Activated CD4-positive, alpha-beta T cell treated with anti-CD3 and anti-CD28 coated beads, Interleukin-2, amount 50 U/mL, for 4 hours (primary cell): ENCODE results near the gene ATRNL1.
"Not testable (repeated sequence)": the region's sequence is repeated elsewhere in the genome, so short reads cannot be mapped to it uniquely, and the experiment has no call there.

Source experiments
- DNase-seq, 2 experiments: peaks; one replicate each; pipeline ENCODE4 v3.0.0-alpha.2; 2020

The ATRNL1 gene

DNA sequence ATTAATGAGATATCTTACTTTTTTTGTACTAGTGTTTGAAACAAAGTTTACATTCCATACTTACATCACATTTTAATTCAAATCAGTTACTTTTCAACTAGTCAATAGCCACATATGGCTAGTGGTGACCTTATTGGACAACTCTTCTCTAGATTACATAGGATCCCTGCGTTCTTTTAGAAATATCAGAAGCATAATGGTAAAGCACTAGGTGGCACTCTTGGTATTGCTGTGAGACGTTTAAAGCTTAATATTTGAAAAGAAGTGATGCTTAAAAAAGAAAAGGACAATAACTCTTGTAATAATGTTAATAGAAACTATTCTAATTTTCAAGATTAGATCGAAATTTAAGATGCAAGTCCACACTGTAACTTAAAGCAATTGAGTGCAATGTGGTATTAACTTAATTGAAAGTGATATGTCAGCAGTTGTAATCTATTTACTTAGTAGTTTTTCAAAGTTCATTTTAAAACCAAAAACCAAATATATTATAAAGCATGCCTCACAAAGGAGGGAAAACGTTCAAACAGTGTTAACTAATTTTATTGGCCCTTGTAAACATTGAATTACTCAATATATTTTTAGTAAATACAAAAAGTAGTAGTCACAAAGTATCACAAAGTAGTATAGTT is 339.1 kb downstream of the ATRNL1 start:
- DNase-seq: no peak

- no peak for DNase-seq
These were observed 343.8 kb downstream of the ATRNL1 start for GRCh38 chr10:115436999-115437398.

- DNase-seq: no peak
These were observed 348.9 kb downstream of the ATRNL1 start for GRCh38 chr10:115441907-115442545.

DNA sequence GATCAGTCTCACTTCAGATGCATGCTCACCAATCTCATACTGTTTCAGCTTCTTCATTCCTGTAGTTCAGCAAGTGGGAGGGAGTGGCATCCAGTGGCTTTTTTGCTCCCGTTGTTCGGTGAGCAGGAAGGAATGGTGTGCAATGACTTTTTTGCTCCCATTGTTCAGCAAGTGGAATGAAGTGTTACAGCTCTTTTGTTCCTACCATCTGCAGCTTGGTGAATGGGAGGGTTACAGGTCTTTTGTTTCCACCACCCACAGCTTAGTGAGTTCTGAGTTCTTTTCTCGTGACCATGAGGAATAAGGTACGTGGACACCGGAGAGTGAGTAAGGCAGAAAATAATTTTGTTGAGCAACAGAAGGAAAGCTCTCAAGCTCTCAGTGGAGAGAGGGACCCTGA is 363.6 kb downstream of the ATRNL1 start:
- DNase-seq: no peak

DNA sequence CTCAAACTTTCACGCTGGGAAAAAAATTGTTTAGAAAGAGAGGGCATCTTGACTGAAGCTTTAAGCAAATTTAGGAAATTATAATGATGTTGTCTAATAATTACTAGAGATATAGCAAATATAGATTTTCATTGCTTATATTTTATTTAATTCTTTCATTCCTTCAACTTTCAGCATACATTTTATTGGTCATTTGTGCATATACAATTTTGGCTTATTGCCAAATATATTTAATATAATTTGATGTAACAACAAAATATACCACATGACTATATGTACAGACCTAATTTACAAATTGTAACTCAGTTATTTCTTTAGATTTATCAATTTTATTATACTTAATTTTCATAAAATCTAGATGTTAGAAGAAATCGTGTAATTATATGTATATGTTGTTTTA is 390.1 kb downstream of the ATRNL1 start:
- no peak for DNase-seq

DNA sequence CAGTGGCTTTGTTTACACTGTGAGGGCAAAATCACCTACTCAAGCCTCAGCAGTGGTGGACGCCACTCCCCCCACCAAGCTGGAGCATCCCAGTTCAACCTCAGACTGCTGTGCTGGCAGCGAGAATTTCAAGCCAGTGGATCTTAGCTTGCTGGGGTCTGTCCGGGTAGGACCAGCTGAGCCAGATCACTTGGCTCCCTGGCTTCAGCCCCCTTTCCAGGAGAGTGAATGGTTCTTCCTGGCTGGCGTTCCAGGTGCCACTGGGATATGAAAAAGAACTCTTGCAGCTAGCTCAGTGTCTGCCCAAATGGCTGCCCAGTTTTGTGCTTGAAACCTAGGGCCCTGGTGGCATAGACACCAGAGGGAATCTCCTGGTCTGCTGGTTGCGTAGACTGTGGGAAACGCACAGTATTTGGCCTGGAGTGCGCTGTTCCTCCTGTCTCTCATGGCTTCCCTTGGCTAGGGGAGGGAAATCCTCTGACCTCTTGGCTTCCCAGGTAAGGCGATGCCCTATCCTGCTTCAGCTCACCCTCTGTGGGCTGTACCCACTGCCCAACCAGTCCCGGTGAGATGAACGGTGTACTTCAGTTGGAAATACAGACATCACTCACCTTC is 398.5 kb downstream of the ATRNL1 start:
- no peak for DNase-seq

- DNase-seq: no peak
These were observed 410.4 kb downstream of the ATRNL1 start for GRCh38 chr10:115503546-115503945.

DNA sequence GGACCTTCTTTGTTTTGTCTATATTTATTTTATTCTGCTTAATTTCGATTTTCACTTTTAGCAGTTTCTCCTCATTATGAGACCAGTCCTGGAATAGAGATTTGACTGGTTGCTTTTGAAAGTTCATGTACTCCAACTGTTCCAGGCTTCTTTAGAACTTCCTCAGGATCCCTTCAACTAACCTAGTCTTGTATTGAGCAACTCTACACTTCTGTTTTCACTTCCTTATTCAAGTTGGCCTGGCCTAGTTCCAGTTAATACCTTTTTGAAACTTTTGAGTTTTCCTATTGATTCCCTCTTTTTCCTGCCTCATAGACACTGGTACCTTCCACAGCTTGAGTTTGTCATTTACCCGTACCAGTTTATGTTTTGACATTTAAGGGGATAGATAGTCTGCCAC is 421.7 kb downstream of the ATRNL1 start:
- DNase-seq: no peak

DNA sequence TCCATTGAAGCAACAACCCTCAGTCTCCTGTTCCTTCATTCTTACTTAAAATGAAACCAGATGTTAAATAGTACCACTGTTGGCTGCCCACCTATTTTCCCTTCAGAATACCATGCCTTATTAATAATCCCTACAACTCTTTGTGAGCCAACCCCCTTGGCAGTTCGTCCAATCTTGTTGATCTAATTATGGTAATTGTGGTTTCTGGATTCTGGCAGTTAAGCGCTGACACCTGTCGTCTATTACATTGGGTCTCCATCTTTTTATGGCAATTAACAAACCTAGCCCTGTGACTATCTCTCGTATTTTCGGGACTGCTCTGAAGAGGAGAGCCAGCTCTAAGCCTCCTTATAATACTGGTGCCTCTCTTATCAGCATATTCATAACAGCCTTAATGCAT is 432.0 kb downstream of the ATRNL1 start:
- no peak for DNase-seq

GRCh38 chr10:115527682-115528081 is 434.5 kb downstream of the ATRNL1 start:
- not testable (repeated sequence) for DNase-seq

DNA sequence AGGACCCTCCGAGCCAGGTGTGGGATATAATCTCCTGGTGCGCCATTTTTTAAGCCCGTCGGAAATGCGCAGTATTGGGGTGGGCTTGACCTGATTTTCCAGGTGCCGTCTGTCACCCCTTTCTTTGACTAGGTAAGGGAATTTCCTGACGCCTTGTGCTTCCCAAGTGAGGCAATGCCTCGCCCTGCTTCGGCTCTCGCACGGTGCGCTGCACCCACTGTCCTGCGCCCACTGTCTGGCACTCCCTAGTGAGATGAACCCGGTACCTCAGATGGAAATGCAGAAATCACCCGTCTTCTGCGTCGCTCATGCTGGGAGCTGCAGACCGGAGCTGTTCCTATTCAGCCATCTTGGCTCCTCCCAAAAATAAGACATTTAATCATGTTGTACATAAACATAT is 443.2 kb downstream of the ATRNL1 start:
- not testable (repeated sequence) for DNase-seq

DNA sequence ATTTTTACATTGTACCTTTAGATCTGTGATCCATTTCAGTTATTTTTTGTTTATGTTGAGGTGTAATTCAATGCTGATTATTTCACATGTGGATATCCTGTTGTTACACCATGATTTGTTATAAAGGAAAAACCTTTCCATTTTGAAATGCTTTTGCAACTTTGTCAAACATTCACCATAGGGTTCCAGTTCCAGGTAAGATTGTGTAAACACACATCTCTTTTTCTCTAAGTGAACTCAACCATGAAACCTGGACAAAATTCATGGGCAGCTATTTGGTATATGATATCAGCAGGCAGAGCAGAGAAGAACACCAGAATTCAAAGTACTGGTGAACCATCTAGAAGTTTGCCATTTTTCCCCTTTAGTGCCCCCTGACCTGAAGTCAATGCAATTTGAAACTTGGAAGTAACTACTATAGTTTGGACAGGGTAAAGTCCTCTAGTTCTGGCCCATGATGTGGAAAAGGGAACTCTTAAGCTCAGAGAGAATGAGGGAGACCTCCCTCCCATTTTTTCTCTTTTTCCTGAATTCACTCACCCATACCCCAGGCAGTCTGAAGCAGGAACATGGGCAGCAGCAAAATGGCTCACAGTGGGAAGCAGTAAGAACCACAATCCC is 446.1 kb downstream of the ATRNL1 start:
- DNase-seq: no peak

GRCh38 chr10:115555887-115556402 is 462.8 kb downstream of the ATRNL1 start:
- DNase-seq: no peak

- no peak for DNase-seq
These were observed 465.1 kb downstream of the ATRNL1 start for GRCh38 chr10:115558252-115558651.

- no peak for DNase-seq
These were observed 473.7 kb downstream of the ATRNL1 start for GRCh38 chr10:115566867-115567266.

GRCh38 chr10:115572740-115573455 is 479.7 kb downstream of the ATRNL1 start:
- no peak for DNase-seq

- DNase-seq: no peak
These were observed 487.1 kb downstream of the ATRNL1 start for GRCh38 chr10:115580239-115580638.

- DNase-seq: no peak
These were observed 499.9 kb downstream of the ATRNL1 start for GRCh38 chr10:115593060-115593459.

DNA sequence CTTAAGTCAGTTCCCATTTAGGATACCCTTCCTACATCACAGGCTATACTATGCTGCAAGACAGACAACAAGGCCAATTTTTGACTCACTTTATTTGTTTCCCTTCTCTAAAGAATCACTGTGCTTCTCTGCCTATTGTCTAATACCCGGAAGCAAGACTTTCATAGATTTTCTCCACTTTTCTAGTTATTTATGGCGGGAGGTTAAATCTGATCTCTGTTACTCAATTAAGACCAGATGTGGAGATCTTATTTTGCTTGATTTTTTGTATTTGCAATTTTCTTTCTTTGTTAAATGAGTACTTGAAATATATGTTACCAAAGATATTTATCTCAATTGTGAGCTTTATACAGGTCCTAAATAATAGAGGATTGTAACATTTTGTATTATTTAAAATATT is 511.5 kb downstream of the ATRNL1 start:
- DNase-seq: no peak

GRCh38 chr10:115606086-115606485 is 512.9 kb downstream of the ATRNL1 start:
- no peak for DNase-seq

- no peak for DNase-seq
These were observed 513.6 kb downstream of the ATRNL1 start for GRCh38 chr10:115606741-115607140.

DNA sequence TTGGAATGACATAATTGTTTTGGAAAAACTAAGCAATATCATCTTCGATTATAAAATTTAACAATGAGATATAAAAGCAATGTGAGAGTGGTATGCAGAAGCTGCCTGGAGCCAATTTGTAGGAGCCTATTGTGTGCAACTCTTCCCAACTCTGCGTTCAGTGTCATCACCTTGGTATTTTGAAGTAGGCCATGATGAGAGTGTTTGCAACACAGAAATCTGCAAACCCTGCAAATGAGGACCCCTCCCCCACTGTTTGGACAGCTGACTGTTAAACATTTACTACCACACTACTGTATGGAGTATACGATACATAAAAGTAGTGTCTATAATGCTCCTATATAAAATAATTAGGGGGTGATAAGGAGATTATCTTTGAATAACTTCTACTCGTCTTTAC is 531.3 kb downstream of the ATRNL1 start:
- no peak for DNase-seq

DNA sequence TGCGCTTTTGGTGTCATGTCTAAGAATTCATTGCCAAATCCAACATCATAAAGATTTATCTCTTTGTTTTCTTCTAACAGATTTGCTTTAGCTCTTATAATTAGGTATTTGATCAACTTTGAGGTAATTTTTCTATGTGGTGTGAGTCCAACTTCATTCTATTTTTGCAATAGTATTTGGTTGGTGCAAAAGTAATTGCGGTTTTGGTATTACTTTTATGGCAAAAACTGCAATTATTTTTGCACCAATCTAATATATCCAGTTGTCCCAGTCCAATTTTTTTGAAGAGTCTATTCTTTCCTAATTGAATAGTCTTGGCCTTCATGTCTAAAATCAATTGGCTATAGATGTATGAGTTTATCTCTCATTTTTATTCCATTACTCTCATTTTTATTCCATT is 535.5 kb downstream of the ATRNL1 start:
- DNase-seq: no peak
